GM11168 (cell line): ENCODE measurements around the gene MARCHF3.
"Not testable (repeated sequence)": the region's sequence is repeated elsewhere in the genome, so short reads cannot be mapped to it uniquely, and the experiment has no call there.

ENCODE experiments used
- in situ Hi-C: fragments of 300-500 bp; cut with MboI; formaldehyde crosslinking; loops from one replicate; pipeline ENCODE4 v1.12.0; 2022; ENCODE audit warnings: low sequenced_read_pairs; ENCODE audit not compliant: unreplicated experiment

The MARCHF3 gene

GRCh38 chr5:126895712-126896111 is 134.6 kb downstream of the MARCHF3 start:
- in situ Hi-C loops = not testable (repeated sequence)

DNA sequence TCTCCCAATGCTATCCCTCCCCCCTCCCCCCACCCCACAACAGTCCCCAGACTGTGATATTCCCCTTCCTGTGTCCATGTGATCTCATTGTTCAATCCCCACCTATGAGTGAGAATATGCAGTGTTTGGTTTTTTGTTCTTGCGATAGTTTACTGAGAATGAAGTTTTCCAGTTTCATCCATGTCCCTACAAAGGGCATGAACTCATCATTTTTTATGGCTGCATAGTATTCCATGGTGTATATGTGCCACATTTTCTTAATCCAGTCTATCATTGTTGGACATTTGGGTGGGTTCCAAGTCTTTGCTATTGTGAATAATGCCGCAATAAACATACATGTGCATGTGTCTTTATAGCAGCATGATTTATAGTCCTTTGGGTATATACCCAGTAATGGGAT is 139.9 kb downstream of the MARCHF3 start:
- in situ Hi-C loops = not testable (repeated sequence)

DNA sequence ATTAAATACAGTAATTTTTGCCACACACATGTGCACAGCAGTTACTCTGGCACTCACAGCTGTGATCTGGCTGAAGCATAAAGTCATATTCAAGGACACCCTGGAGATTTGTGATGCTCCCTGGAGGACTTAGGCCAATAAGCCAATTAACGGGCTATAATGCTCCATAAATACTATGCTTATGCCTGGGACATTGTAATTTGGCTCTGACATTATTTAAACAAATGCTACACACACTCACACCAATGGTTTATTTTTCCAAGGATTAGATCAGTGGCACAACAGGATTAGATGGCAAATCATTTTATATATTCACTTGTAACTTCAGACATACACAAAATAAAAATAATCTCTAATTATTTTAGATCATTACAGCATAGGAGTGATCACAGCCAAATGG is 142.2 kb downstream of the MARCHF3 start:
- in situ Hi-C loops = no loop called here

GRCh38 chr5:126884269-126884819 is 146.0 kb downstream of the MARCHF3 start:
- in situ Hi-C loops = no loop called here

DNA sequence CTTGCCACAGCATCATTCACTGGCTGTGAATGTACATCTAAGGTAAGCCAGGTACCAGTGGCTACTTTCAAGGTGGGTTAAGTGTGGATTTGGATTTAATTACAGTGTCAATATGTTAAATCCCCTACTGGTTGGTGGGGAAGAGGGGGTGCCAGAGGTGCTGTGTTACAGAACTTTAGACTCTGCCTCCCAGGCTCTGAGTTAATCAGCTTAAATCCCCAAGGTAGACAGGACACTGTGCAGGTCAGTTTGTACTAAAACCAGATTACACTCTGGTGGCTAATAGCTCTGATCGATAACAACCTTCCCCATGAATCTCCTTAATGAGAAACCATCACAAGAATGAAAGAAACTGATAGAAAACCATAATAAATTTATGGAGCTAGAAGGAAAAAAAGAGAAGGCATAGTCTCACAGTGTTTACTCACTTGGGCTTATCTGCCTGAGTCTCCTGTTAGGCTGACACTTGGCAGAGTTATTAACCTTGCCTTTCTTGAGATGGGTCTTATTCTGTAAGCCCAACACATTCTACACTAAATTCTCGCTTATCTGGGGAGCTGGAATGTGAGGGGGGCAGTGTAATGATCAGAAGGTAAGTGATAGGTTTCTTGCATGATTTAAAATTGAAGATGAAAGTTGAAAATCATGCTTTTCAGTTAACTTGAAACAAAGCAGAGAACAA is 146.7 kb downstream of the MARCHF3 start:
- in situ Hi-C loops = no loop called here

DNA sequence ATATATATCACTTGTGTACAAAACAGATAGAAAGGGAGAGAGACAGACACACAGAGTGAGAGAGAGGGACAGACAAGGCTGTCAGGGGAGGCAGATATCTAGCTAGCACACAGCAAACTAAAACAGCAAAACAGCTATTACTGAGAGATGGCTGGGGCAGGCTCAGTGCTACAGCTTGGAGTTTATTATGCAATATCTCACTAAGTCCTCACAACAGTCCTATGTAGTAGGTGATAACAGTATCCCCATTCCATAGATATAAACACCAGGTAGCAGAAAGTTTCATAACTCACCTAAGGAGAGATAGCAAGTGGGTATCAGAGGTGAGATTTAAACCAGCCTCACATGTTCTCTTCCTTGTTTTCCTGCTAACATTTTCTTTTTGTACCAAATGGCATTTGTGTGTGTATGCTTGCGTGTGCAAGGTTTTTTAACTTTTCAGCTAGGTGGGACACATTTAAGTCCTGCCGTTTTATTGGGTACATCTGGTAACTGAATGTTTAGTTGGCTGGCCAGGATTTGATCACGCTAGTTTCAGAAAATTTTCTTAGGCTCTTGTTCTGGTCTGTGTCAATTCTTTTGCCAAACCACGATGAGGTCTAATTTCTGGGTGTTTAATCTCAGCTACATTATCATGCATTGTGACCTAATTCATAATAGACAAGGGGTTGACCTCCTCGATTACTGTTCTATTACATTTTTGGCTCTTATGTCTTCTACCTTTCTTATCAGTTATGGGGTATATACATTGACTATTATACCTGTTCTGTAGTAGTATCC is 148.3 kb downstream of the MARCHF3 start:
- in situ Hi-C loops = no loop called here

DNA sequence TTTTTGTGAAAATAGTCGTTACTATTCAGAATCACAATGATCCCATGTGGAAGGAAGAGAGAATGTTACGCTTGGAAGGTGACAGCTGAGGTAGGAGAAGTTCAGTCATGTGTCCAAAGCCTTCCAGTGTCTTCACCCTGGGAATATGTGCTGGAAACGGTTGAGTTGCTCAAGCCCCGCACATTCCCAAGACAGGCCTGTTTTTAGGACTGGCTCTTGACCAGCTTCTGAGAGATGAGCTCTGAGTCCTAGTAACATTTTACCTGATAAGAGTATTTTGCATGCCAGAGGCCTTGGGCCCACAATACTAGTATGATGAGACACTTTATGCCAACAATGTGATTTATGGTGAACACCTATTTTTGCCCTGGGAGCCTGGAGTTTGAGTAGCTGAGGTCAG is 151.7 kb downstream of the MARCHF3 start:
- in situ Hi-C loops = no loop called here

DNA sequence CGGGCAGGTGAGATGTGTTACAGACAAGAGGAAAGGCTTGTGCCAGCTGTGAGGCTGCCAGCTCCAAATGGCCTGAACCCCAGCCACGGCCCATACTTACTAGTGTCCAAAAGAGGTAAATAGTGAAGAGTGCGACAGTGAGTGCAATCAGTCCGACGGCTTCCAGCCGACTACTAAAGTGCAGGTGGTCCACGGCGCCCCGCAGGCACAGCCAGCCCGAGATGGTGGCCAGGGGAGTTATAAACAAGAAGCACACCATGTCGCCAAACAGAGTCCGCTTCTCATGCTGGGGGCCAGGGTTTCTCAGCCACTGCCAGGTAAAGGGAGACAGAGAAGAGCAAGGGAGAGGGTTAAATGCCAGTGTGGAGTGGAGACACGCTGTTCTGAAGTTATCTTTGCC is 152.3 kb downstream of the MARCHF3 start:
- in situ Hi-C loops = no loop called here

DNA sequence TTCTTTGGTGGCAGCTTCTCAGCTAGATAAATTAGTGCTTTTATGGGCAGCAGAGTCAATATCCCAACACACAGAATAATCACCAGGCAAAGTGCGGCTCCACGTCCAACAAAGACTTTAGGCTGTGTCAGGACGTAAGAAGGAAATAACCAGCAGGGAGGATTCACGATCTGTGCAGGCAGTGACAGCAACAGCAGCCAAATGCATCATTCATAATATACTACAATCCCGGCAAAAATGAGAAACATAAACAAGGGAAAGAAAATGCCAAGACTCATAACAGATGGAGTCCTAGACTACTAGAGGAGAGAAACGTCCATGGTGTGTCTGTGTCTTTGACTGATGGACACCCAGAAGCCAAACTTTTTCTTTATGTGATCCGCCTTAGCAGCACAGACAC is 152.8 kb downstream of the MARCHF3 start:
- in situ Hi-C loops = no loop called here

GRCh38 chr5:126875303-126875785 is 155.0 kb downstream of the MARCHF3 start:
- in situ Hi-C loops = no loop called here

GRCh38 chr5:126872561-126873354 is 157.6 kb downstream of the MARCHF3 start:
- in situ Hi-C loops = no loop called here

GRCh38 chr5:126871441-126871840 is 158.9 kb downstream of the MARCHF3 start:
- in situ Hi-C loops = no loop called here

- in situ Hi-C loops = no loop called here
These were observed 161.3 kb downstream of the MARCHF3 start for GRCh38 chr5:126869005-126869451.

DNA sequence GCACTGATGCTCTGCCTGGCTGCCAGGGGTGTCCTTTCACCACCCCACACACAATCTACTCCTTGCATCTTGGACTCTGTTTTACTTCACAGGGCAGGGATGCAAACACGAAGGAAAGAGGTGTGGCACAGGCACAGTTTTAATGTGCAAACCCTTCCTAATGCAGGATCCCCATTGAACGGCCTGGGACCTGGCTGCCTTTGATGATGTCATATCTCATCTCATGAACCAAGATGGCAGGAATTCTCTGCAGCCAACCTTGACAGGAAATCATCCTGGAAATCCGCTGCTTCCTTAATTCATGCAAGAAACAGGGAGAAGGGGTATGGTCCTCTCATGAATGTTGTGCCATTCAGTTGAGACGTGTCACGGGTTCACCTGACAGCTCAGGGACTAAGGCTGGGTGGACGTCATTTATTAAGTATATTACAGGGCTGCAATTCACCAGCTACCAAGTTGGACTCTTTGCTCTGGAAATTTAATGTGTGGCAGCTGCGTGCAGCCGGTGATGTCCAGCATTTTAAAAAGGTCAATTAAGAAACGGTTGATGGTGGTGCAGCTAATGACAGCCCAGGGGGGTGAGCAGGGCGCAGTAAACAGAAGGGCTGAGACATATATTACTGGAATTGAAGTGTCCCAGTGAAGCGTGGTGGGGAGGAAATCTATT is 161.9 kb downstream of the MARCHF3 start:
- in situ Hi-C loops = no loop called here

- in situ Hi-C loops = no loop called here
These were observed 163.3 kb downstream of the MARCHF3 start for GRCh38 chr5:126866851-126867636.

DNA sequence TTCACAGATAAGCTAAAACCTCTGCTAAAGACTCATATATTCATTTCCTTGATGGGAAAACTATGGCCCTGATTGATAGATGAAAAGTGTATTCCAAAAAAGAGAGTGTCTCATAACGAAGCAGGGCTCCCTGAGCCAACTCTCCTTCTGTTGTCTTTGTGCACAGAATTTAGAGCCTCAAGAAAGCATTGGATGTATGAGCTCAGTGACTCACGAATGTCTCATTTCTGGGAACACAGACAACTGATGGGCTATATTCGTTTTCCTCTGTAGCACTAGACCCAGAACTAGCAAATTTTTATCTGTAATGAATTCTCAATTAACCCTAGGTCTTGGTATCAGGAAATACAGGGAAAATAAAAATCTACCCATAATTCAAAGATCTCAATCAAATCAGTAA is 165.1 kb downstream of the MARCHF3 start:
- in situ Hi-C loops = no loop called here

GRCh38 chr5:126864042-126864688 is 166.2 kb downstream of the MARCHF3 start:
- in situ Hi-C loops = loop anchor here (5.0 kb wide), 1 partner anchor 53 kb away; no protein-coding TSS in a partner anchor

DNA sequence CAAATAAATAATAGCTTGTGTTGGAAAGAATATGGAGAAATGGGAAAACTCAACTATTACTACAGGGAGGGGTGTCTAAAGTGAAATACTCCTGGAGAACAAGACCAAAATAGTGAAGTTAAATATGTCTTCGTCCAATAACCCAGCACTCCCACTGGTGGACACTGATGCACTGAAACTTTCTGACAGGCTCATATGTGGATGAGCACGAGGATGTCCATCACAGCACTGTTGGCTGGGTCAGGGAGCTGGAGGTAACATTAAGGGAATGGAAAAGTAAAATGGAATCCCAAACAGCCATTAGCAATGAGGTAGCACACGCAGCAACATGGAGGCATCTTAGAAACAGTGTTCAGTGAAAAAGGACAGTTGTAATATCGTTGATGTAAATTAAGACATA is 167.0 kb downstream of the MARCHF3 start:
- in situ Hi-C loops = loop anchor here (5.0 kb wide), 1 partner anchor 54 kb away; no protein-coding TSS in a partner anchor

GRCh38 chr5:126858441-126858840 is 171.9 kb downstream of the MARCHF3 start:
- in situ Hi-C loops = no loop called here
